ENCODE data around the gene SCN4A. TPM values are rescaled to one million over a fixed set of nuclear protein-coding genes. Genes with fewer than 3 reads are reported as not detected.

SCN4A gene
- total RNA-seq, 1 donor from 2014 or later: 5.2 TPM

Small RNAs within 50 kb of the gene (small RNA-seq; reads per million reads assigned to genes)
- gene AC127029.1 (ENCODE audit: low replicate concordance) (not detected), gene GH1 (ENCODE audit: low replicate concordance) (not detected)

Other genes starting within 250 kb of the SCN4A start
- 28.1 TPM for gene STRADA, start 231.1 kb downstream of the SCN4A start, total RNA-seq
- 67.2 TPM for gene CCDC47, start 199.3 kb downstream of the SCN4A start, total RNA-seq
- 124 TPM for gene DDX42, start 198.7 kb downstream of the SCN4A start, total RNA-seq
- gene PSMC5, start 145.5 kb downstream of the SCN4A start, total RNA-seq: 48.3 TPM
- 33.0 TPM for gene FTSJ3, start 145.3 kb downstream of the SCN4A start, total RNA-seq
- 83.5 TPM for gene SMARCD2, start 130.2 kb downstream of the SCN4A start, total RNA-seq
- not detected for gene CSH2, start 99.2 kb downstream of the SCN4A start, total RNA-seq
- gene GH2, start 91.0 kb downstream of the SCN4A start, total RNA-seq: not detected
- not detected for gene CSH1, start 76.3 kb downstream of the SCN4A start, total RNA-seq
- gene CSHL1, start 61.7 kb downstream of the SCN4A start, total RNA-seq: not detected
- gene GH1, start 54.1 kb downstream of the SCN4A start, total RNA-seq: not detected
- gene CD79B, start 40.6 kb downstream of the SCN4A start, total RNA-seq: 2.2 TPM
- not detected for gene PRR29, start 25.4 kb upstream of the SCN4A start, total RNA-seq
- gene ICAM2, start 47.7 kb upstream of the SCN4A start, total RNA-seq: 18.6 TPM
- 9.3 TPM for gene ERN1, start 157.2 kb upstream of the SCN4A start, total RNA-seq

All from skin of body (tissue), 2 donors.